Endothelial cell of umbilical vein (primary cell): ENCODE measurements around the gene MBTD1. TPM values are rescaled to one million over a fixed set of nuclear protein-coding genes. Genes with fewer than 3 reads are reported as not detected.

Experiments used
- BruUV-seq: library from RNA; stranded (reverse); fragments of 400-500 nt; replicated peaks from 2 replicates; lab custom pipeline; 2021; lab: Mats Ljungman, UMichigan
- CTCF ChIA-PET: fragments of 300-600, 350-600 bp; sonication (Branson Sonifier 250); formaldehyde crosslinking; loops from one replicate; lab custom pipeline; 2021; ENCODE audit warnings: antibody characterized with exemption, inconsistent platforms; lab: Charles Lee
- POLR2A ChIA-PET: fragments of 300-600, 350-600 bp; sonication (Branson Sonifier 250); formaldehyde crosslinking; loops from one replicate; lab custom pipeline; 2021; ENCODE audit warnings: antibody characterized with exemption, inconsistent platforms; lab: Charles Lee
- DNase-seq: peaks from one replicate; pipeline ENCODE4 v3.0.0-alpha.2; 2011; ENCODE audit warnings: low read depth, low spot score
- FAIRE-seq: peaks from 2 replicates; lab custom pipeline; 2011; peaks lifted over from hg19 to GRCh38; lab: Jason Lieb, UNC
- H2AFZ ChIP-seq: 2 replicates; pipeline ENCODE4 v1.6.0; 2012; ENCODE audit warnings: low read depth, low read length, control low read depth, inconsistent platforms
- H3K27ac ChIP-seq: 2 replicates; pipeline ENCODE4 v1.5.1; 2011; ENCODE audit warnings: low read depth, mild to moderate bottlenecking, control low read depth, low read length, moderate library complexity; ENCODE audit not compliant: insufficient read depth
- H3K27me3 ChIP-seq, 2 experiments: 2 replicates each; pipeline versions ENCODE4 v1.6.0 to v1.6.1; 2011; ENCODE audit warnings: low read length in 2 of 2, mixed read lengths in 1 of 2; ENCODE audit not compliant: control insufficient read depth in 2 of 2, insufficient read depth in 2 of 2
- H3K36me3 ChIP-seq, 2 experiments: 2 replicates in 1 of 2; 3 replicates in 1 of 2; pipeline ENCODE4 v1.5.1; 2011; ENCODE audit warnings: low read length in 2 of 2, mild to moderate bottlenecking in 1 of 2, moderate library complexity in 1 of 2; ENCODE audit not compliant: control insufficient read depth in 2 of 2, insufficient read depth in 2 of 2; ENCODE audit errors: extremely low read depth in 1 of 2
- H3K4me1 ChIP-seq: 3 replicates; pipeline ENCODE4 v1.5.1; 2011; ENCODE audit warnings: mild to moderate bottlenecking, low read length; ENCODE audit not compliant: control insufficient read depth, insufficient read depth; ENCODE audit errors: extremely low read depth
- H3K4me2 ChIP-seq: 2 replicates; pipeline ENCODE4 v1.6.1; 2011; ENCODE audit warnings: low read length, control low read depth, mixed read lengths; ENCODE audit not compliant: insufficient read depth
- H3K4me3 ChIP-seq, 3 experiments: fragments of 200-600 bp in 1 of 3; sonication (generic), shearing (Covaris generic) in 1 of 3; replicated peaks in 1 of 3; 2 replicates each; pipeline ENCODE4 v1.5.1; 2011 to 2016; ENCODE audit warnings: control low read depth in 3 of 3, low read length in 3 of 3, mild to moderate bottlenecking in 2 of 3, inconsistent platforms in 1 of 3, low read depth in 1 of 3, moderate library complexity in 1 of 3; ENCODE audit not compliant: insufficient read depth in 1 of 3
- H3K79me2 ChIP-seq: 2 replicates; pipeline ENCODE4 v1.6.0; 2012; ENCODE audit warnings: low read length, inconsistent platforms; ENCODE audit not compliant: control insufficient read depth, insufficient read depth
- H3K9ac ChIP-seq: replicated peaks from 2 replicates; pipeline ENCODE3; 2011; ENCODE audit warnings: low read length, control low read depth; ENCODE audit not compliant: insufficient read depth; ENCODE audit errors: extremely low read depth
- H3K9me1 ChIP-seq: replicated peaks from 3 replicates; pipeline ENCODE4 v1.6.0; 2011; ENCODE audit warnings: mild to moderate bottlenecking, low read length; ENCODE audit not compliant: control insufficient read depth, insufficient read depth; ENCODE audit errors: extremely low read depth
- H3K9me3 ChIP-seq: replicated peaks from 2 replicates; pipeline ENCODE4 v1.5.1; 2012; ENCODE audit warnings: low read length, inconsistent platforms; ENCODE audit not compliant: control insufficient read depth, insufficient read depth
- H4K20me1 ChIP-seq: replicated peaks from 2 replicates; pipeline ENCODE3; 2011; ENCODE audit warnings: mild to moderate bottlenecking, low read length; ENCODE audit not compliant: control insufficient read depth, insufficient read depth; ENCODE audit errors: extremely low read depth
- FOS ChIP-seq: IDR thresholded peaks from 2 replicates; pipeline ENCODE4 v1.6.1; 2011; ENCODE audit warnings: mild to moderate bottlenecking, low read length, moderate library complexity, borderline replicate concordance; ENCODE audit not compliant: insufficient read depth
- GATA2 ChIP-seq: IDR thresholded peaks from 2 replicates; pipeline ENCODE4 v1.7.0; 2011; ENCODE audit warnings: low read depth, mild to moderate bottlenecking, moderate library complexity, mixed read lengths, low read length; ENCODE audit not compliant: insufficient read length, insufficient read depth
- JUN ChIP-seq: IDR thresholded peaks from 2 replicates; pipeline ENCODE4 v1.6.1; 2011; ENCODE audit warnings: borderline replicate concordance, low read depth; ENCODE audit not compliant: insufficient read length, insufficient read depth
- MYC ChIP-seq: IDR thresholded peaks from one replicate; pipeline ENCODE4 v1.6.1; 2011; ENCODE audit warnings: mild to moderate bottlenecking, low read depth, low read length
- POLR2AphosphoS5 ChIP-seq: IDR thresholded peaks from 2 replicates; pipeline ENCODE4 v1.6.1; 2012; ENCODE audit warnings: low read depth, mild to moderate bottlenecking, control low read depth, low read length, moderate library complexity; ENCODE audit not compliant: insufficient read depth
- dilution Hi-C: fragments of 300-500 bp; cut with MboI; formaldehyde crosslinking; loops from one replicate; pipeline ENCODE4 v1.15.0; 2019; ENCODE audit warnings: low sequenced_read_pairs; ENCODE audit not compliant: extremely low pct_ligation_motif_present
- intact Hi-C: fragments of 100-400 bp; cut with micrococcal nuclease; formaldehyde crosslinking; loops from one replicate; pipeline ENCODE4 v1.10.0; 2022
- polyA plus RNA-seq, 4 experiments: library from polyadenylated mRNA; depleted of rRNA in 3 of 4; stranded (reverse) in 3 of 4; unstranded in 1 of 4; fragments of >200 nt; gene quantifications; 2 replicates each; pipeline versions ENCODE4 v1.2.1 to v1.2.3, GENCODE V29; 2011 to 2012; ENCODE audit warnings: missing spikeins in 1 of 4
- total RNA-seq: library from RNA; stranded (reverse); gene quantifications from 2 replicates; pipeline ENCODE4 v1.2.3, GENCODE V29; 2021
- TF ChIP-seq, protein P1 (sequence below), 2 donors: IDR thresholded peaks; 1 replicate in 1 of 2; 2 replicates in 1 of 2; pipeline ENCODE4 v1.5.1; 2011; ENCODE audit warnings: low read length in 2 of 2, mild to moderate bottlenecking in 2 of 2, moderate library complexity in 2 of 2, control low read depth in 1 of 2, inconsistent platforms in 1 of 2, low read depth in 1 of 2; ENCODE audit not compliant: insufficient read depth in 1 of 2; ENCODE audit errors: extremely low read depth in 1 of 2

The MBTD1 gene
- total and polyA plus RNA-seq, 2 donors (not counting 3 experiments of a cell fraction or from before 2014, with no cell fraction given) = 4.8 to 14.0 TPM

DNA sequence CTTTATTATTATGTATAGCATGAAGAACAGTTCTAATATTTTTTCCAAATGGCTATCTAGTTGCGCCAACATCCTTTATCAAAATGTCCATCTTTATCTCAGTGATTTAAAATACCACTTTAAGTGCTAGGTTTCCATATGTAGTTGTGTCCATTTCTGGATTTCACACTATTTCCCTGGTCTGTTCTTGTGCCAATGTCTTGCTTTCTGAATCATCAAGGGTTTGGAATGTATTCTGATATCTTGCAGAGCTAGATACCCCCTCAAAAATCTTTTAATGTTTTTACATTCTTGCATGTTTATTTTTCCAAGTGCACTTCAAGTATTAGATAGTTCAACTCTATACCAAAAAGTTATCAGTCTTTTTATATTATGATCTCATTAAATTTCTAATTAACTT lies 14.3 kb downstream of the MBTD1 start:
- Histone ChIP-seq H3K27ac (no peak overlapping the region), H3K9me1 (no peaks in the 10 kb centered on the region), H3K27me3 (no peaks in the 10 kb centered on the region), H3K4me1 (peaks cover 13% of the 10 kb centered on the region), H4K20me1 (no peaks in the 10 kb centered on the region), H3K4me3 (no peak overlapping the region), H3K79me2 (peaks cover 3% of the 10 kb centered on the region), H3K9me3 (no peaks in the 10 kb centered on the region), H2AFZ (no peak overlapping the region), H3K9ac (no peak overlapping the region), H3K4me2 (no peak overlapping the region), H3K36me3 (no peaks in the 10 kb centered on the region)
- TF ChIP-seq GATA2 = no peak
- POLR2A ChIA-PET = no interaction called here
- DNase-seq = no peak
- dilution Hi-C loops = no loop called here
- FAIRE-seq = no peak
- CTCF ChIA-PET = no interaction called here
- intact Hi-C loops = no loop called here
- no TSS peak for BruUV-seq

DNA sequence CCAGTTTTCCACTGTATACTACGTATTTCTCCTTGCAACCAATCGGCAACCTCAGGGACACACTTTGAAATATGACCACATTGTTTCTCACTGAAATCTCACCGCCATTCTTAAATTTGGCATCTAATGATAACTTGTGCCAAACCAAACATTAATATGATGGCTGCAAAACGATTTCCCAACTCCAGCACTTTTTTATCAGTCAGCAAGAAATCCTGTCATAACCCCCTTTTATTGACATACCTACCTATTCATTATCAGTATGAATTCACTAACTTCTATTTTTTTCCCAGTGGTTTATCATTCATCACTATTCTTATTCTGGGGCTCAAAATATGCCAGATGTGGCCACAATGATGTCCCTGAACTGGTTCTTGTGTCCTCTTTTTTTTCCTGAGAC lies 15.8 kb downstream of the MBTD1 start:
- dilution Hi-C loops = no loop called here

More for the DNA sequence above, 15.8 kb downstream of the MBTD1 start:
- Histone ChIP-seq H3K4me1 (peaks cover 11% of the 10 kb centered on the region), H3K79me2 (peaks cover 2% of the 10 kb centered on the region), H3K9me1 (no peaks in the 10 kb centered on the region), H3K9me3 (no peaks in the 10 kb centered on the region), H3K4me2 (no peak overlapping the region), H4K20me1 (no peaks in the 10 kb centered on the region), H3K36me3 (no peaks in the 10 kb centered on the region), H3K27me3 (no peaks in the 10 kb centered on the region), H2AFZ (no peak overlapping the region), H3K27ac (no peak overlapping the region), H3K4me3 (no peak overlapping the region), H3K9ac (no peak overlapping the region)
- ChIA-PET CTCF (no interaction called here), POLR2A (no interaction called here)
- DNase-seq = no peak
- TF ChIP-seq MYC (no peak), FOS (no peak), GATA2 (no peak), JUN (no peak), POLR2AphosphoS5 (no peak)
- TF ChIP-seq, protein P1, sequence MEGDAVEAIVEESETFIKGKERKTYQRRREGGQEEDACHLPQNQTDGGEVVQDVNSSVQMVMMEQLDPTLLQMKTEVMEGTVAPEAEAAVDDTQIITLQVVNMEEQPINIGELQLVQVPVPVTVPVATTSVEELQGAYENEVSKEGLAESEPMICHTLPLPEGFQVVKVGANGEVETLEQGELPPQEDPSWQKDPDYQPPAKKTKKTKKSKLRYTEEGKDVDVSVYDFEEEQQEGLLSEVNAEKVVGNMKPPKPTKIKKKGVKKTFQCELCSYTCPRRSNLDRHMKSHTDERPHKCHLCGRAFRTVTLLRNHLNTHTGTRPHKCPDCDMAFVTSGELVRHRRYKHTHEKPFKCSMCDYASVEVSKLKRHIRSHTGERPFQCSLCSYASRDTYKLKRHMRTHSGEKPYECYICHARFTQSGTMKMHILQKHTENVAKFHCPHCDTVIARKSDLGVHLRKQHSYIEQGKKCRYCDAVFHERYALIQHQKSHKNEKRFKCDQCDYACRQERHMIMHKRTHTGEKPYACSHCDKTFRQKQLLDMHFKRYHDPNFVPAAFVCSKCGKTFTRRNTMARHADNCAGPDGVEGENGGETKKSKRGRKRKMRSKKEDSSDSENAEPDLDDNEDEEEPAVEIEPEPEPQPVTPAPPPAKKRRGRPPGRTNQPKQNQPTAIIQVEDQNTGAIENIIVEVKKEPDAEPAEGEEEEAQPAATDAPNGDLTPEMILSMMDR (IDR thresholded peaks at IDR 0.05; ENCODE audit: extremely low read depth in 1 of 2, insufficient read depth in 1 of 2, low read depth in 1 of 2, low read length in 2 of 2) = no peak
- intact Hi-C loops = no loop called here
- FAIRE-seq = no peak
- BruUV-seq = no TSS peak
